ENCODE data around the gene CDC14C.

CDC14C gene

GRCh38 chr7:48976253-48976652, 51.9 kb downstream of the CDC14C start:
- DNase-seq (ENCODE audit: low read depth in 2 of 2) = no peak

GRCh38 chr7:48976850-48977249, 52.5 kb downstream of the CDC14C start:
- DNase-seq (ENCODE audit: low read depth in 2 of 2) = no peak
